ENCODE results near the gene ELN.

Gene ELN

GRCh38 chr7:74106846-74107245 lies 78.9 kb downstream of the ELN start:
- TF ChIP-seq ZC3H10 (CRISPR knock-in tag; IDR thresholded peaks at IDR 0.05) (no peak), TSHZ2 (CRISPR knock-in tag; IDR thresholded peaks at IDR 0.05) (no peak), OSR1 (CRISPR knock-in tag; IDR thresholded peaks at IDR 0.05) (no peak), SNAI2 (CRISPR knock-in tag; IDR thresholded peaks at IDR 0.05) (no peak), TOX (CRISPR knock-in tag; IDR thresholded peaks at IDR 0.05; ENCODE audit: borderline replicate concordance) (no peak), TCF4 (CRISPR knock-in tag; IDR thresholded peaks at IDR 0.05; ENCODE audit: borderline replicate concordance) (no peak), ZFP30 (CRISPR knock-in tag; IDR thresholded peaks at IDR 0.05) (no peak)
- ATAC-seq, result no peak

GRCh38 chr7:74115326-74115725 lies 87.4 kb downstream of the ELN start:
- ATAC-seq, result peak; percentile 36; the same call in 2 of the 3 replicates
- TF ChIP-seq TOX (CRISPR knock-in tag; IDR thresholded peaks at IDR 0.05; ENCODE audit: borderline replicate concordance) (no peak), RARB (CRISPR knock-in tag; IDR thresholded peaks at IDR 0.05) (no peak), GLIS3 (CRISPR knock-in tag; IDR thresholded peaks at IDR 0.05) (no peak), ZFP30 (CRISPR knock-in tag; IDR thresholded peaks at IDR 0.05) (no peak), PATZ1 (CRISPR knock-in tag; IDR thresholded peaks at IDR 0.05; ENCODE audit: borderline replicate concordance) (no peak)

- ATAC-seq, result no peak
- TF ChIP-seq ZNF70 (CRISPR knock-in tag; IDR thresholded peaks at IDR 0.05) (no peak), TSHZ2 (CRISPR knock-in tag; IDR thresholded peaks at IDR 0.05) (no peak), CSDC2 (CRISPR knock-in tag; IDR thresholded peaks at IDR 0.05) (no peak), CREB5 (CRISPR knock-in tag; IDR thresholded peaks at IDR 0.05; ENCODE audit: low read depth) (no peak)
Measured at GRCh38 chr7:74116356-74116755, 88.4 kb downstream of the ELN start.
